ENCODE results near the gene ALOX5AP.

The ALOX5AP gene

GRCh38 chr13:30759748-30760147 lies 24.4 kb downstream of the ALOX5AP start:
- DNase-seq (ENCODE audit: low spot score), result no peak

DNA sequence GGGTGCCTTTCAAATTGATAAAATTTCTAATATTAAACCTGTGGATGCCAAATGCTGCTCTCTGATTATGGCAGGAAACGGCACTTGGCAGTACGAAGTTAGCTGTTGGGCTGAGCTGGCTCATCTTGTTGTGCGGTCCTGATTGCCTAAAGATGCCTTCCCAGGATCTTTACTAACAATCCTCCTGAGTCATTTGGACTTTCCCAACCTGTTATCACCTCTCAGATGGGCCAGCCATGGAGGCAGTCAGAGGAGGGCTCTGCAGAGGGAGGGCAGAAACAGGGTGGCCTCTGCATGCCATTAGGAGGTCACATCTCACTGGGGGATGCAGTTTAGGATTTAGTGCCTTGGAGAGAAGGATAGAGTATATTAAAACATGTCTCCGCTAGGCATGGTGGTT lies 27.3 kb downstream of the ALOX5AP start:
- no peak for DNase-seq (ENCODE audit: low spot score)

DNA sequence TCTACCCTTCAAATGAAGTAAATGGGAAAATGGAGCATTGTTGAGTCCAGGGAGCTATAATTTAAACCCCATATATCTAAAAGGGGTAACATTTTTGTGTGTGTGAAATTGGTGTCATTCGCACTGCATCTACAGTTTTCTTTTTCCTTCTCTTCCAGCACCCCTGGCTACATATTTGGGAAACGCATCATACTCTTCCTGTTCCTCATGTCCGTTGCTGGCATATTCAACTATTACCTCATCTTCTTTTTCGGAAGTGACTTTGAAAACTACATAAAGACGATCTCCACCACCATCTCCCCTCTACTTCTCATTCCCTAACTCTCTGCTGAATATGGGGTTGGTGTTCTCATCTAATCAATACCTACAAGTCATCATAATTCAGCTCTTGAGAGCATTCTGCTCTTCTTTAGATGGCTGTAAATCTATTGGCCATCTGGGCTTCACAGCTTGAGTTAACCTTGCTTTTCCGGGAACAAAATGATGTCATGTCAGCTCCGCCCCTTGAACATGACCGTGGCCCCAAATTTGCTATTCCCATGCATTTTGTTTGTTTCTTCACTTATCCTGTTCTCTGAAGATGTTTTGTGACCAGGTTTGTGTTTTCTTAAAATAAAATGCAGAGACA lies 28.6 kb downstream of the ALOX5AP start:
- no peak for DNase-seq (ENCODE audit: low spot score)

GRCh38 chr13:30766231-30766630 lies 30.9 kb downstream of the ALOX5AP start:
- DNase-seq (ENCODE audit: low spot score), result no peak

DNA sequence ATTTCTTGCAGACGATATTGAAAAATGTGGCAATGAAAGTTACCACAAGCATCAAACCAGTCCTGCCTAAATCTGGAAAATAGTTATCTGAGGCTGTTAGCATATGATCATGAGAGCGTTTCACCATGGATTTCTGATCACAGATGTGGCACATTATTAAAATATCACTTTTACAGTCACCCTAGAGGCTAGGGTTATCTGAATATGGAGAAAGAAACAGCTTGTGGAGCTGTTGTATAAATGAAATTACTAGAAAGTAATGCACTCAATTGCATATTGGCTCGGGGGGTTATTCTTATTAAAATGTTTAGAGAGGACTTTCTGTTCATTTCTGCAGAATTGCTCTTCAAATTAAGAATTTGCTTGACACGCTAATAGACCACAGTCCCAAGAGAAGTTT lies 35.6 kb downstream of the ALOX5AP start:
- no peak for DNase-seq (ENCODE audit: low spot score)

GRCh38 chr13:30773561-30773960 lies 38.2 kb downstream of the ALOX5AP start:
- DNase-seq (ENCODE audit: low spot score), result no peak

DNA sequence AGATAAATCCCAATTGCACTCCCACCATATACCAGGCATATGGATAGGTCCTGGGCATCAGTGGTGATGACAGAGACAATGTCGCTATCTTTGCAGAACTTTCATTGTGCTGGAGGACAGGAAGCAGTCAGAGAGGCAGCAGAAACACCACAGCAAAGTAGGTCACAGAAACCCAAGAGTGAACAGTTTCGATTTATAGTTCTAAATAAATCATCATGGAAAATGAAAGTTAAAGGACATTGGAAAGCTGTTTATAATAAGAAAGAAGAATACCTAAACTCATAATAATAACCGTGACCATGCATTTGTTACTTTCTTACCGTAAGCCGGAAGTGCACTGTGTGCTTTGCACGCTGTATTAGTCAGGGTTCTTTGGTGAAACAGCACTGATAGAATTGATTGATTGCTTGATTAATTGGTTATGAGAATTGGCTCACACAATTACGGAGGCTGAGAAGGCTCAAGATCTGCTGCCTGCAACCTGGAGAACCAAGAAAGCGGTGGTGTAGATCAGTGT lies 38.9 kb downstream of the ALOX5AP start:
- no peak for DNase-seq (ENCODE audit: low spot score)

- no peak for DNase-seq (ENCODE audit: low spot score)
These were observed 41.3 kb downstream of the ALOX5AP start for GRCh38 chr13:30776661-30777060.

GRCh38 chr13:30779016-30779415 lies 43.7 kb downstream of the ALOX5AP start:
- no peak for DNase-seq (ENCODE audit: low spot score)

- DNase-seq (ENCODE audit: low spot score), result no peak
These were observed 44.3 kb downstream of the ALOX5AP start for GRCh38 chr13:30779608-30780007.

DNA sequence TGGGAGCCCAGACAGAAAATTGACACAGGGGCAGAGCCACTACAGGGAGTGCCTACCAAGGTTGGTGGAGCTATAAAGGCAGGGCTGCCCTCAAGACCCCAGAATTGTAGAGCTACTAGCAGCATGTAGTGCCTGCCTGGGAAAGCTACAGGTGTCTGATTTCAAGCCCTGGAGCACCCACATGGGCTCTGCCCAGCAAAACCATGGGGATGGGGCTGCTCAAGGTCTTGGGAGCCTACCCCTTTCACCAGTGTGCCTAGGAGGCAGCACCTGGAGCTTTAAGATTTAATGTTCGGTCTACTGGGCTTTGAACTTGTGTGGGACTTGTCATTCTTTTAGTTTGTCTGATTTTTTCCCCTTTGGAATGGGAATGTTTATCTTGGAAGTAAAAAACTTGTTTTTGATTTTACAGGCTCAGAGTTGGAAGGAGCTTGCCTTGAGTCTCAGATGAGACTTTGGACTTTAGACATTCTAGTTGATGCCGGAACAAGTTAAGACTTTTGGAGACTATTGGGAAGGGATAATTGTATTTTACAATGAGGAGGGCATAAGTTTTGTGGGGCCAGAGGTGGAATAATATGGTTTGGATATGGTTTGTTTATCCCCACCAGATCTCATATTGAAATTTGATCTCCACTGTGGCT lies 45.1 kb downstream of the ALOX5AP start:
- DNase-seq (ENCODE audit: low spot score), result no peak

DNA sequence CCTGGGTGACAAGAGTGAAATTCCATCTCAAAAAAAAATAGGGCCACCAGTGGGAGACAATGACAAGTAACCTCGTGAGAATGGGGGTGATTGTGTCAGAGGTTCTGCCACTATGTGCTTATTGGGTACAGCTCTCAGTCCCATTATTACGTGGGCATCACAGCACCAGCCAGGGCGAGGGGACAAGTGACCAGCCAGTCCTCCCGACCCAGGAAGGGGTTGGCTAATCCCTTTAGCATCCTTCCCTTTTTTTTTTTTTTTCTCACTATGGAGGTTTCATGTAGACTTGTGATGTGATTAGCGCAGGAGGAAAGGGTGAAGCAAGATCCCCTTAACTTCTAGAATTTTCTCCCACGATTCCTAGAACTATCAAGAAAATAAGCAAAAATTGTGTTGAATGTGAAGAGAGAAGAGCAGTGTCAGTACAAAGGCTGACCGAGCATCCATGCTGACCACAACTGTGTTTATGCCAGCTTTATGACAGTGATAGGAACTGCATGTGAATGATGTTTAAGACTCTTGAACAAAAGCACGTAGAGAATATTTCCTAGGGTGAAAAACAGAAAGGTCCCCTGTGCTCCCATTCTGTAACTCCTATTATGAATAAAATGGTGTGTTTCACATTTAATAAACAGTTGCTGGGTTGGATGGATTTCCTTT lies 50.0 kb downstream of the ALOX5AP start:
- no peak for DNase-seq (ENCODE audit: low spot score)

- DNase-seq (ENCODE audit: low spot score), result no peak
These were observed 51.3 kb downstream of the ALOX5AP start for GRCh38 chr13:30786648-30787047.

DNA sequence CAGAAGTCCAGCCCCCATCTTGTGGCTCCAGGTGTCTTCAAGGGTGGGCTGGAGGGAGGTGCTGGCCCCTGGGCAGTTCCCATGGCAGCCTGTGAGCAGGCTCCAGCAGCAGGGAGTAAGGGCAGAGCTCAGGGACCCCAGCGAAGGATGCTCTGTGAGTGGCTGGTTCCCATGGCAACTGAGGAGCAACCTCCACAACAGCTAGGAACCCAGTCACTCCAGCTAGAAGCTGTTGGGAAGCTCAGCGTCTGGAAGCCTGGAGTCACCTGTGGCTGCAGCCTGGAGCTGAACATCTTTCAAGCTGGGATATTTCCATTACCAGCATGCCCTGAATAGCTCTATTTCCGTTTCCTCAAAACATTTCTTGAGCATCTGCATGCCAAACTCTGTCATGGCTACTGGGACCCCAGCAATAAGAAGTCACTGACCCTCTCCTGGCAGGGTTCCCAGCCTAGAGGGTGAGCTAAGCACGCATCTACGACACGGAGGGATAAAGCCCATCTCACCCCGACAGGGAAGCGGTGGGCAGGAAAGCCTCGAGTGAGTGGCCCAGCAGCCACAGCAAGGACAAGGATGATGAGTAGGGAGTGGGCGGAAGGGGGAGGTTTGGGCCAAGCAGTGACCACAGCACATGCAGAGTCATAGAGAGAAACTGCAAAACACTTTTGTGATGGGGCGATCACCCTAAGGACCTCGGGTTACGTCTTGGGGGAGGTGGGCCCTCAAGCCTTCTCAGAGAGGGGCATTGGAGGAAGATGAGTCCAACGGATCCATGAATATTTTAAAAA lies 52.6 kb downstream of the ALOX5AP start:
- no peak for DNase-seq (ENCODE audit: low spot score)

DNA sequence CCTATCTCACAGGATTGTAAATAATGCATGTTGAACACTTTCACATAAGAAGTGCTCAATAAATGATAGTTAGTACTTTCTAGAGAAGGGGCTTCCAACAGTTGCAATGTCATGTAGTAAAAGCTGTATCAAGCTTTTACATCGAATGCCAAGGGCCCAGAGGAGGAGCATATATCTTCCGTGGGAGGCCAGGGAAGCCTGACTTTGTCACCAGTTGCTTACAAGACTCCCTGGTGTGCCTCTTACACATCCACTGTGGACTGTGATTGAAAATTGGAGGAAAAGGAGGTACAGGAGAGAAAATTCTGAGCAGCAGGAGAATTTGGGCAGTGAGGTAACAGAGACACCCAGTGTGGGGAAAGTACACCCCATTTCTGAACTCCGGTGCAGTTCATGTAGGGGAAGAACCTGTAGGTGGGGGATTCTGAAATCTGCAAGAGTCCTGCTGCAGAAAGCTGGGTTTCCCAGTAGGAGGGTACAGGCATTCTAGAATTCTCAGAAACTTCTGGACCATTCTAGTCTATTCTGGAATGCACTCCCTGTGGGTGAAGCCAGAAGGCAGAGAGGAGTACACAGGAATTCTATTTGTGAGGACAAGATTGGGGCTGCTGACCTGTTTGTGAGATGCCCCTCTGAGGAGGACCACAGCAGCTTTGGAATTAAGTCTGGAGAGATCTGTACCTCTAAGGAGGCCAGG lies 54.0 kb downstream of the ALOX5AP start:
- DNase-seq (ENCODE audit: low spot score), result no peak

GRCh38 chr13:30790592-30790991 lies 55.2 kb downstream of the ALOX5AP start:
- DNase-seq (ENCODE audit: low spot score), result no peak

DNA sequence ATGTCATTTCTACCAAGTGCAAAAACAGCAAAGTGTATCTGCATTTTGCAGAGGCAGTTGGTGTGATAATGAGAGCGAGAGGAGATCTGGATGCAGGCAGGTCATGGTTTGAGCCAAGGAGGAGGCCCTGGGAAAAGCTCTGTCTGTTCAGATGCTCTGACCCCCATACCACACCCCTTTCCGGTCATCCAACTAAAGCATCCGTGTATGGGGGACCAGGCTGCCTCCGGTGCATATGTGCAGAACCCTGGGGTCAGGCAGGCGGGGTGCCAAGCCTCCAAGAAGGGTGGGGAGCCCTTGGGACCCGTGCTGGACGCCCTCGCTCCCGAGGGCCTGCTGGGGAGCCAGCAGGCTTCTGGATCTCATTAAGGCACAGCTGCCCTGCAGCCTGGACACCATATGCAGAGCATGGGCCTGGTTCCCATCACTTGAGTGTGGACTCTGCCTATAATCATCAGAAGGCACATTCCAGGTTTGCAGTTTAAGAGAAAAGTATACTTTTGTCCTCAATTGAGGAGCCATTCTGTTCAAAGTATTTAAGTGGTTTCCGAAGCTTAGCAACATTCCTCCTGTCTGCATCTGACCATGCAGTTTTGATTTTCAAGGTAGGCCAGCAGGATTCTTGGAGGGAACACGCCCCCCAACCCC lies 56.1 kb downstream of the ALOX5AP start:
- no peak for DNase-seq (ENCODE audit: low spot score)

DNA sequence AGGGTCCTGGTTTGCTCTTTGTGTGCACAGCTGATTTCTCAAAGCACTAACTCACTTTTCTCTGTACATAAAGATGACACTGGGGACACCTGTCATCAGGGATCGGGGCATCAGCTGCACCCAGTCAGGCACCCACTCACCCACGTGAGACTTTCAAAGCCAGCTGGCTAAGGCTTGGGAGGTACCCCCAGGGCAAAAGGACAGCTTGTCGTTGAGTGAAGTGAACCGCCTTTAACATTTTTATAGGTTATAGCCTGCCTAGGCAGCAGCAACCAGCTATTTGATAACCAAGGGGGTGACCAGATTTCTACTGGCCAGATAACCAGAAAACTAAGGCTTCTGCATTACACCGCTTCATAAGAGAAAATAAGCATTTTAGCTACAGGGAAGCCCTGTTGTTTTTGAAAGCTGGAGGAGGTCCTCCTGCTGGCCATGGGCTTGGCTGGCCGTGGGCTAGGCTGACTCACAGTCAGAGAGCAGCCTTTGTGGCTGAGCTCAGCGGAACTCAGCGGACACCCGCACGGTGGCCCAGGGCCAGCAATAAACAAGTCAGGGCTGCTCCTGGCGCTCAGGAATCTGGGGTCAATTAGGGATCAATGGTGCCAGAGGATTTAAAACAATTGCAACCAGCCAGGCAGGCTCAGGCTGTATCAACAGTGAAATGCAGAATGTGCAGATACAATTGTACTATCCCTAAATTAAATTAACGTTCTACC lies 57.1 kb downstream of the ALOX5AP start:
- DNase-seq (ENCODE audit: low spot score), result peak; percentile 89

DNA sequence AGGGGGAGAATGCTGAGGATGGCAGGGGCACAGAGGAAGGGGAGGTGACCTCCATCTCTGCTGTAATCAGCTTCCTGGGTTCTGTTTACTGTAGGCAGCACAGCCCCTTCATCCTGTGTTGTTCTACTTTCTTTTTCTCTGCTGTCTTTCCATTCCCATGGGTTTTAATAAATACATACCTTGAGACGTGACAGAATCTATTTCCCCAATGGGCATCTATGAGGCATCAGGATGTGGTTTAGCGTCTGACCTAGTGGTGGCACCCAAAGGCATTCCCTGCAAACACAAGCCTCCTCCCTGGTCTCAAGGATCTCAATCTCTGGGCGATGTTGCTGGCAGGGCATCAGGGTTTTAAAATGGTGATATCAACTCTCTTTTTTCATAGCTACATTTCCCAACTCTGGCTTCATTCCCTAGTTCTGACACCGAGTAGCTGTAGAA lies 60.8 kb downstream of the ALOX5AP start:
- peak; percentile 57 for DNase-seq (ENCODE audit: low spot score)

Measured in hepatic stellate cell (primary cell).